Activated CD8-positive, alpha-beta memory T cell treated with anti-CD3 and anti-CD28 coated beads for 24 hours (primary cell): ENCODE results near the gene KRTAP10-12.

Experiments used
- DNase-seq: peaks from one replicate; pipeline ENCODE4 v3.0.0-alpha.2; 2020

Gene KRTAP10-12

GRCh38 chr21:44734841-44735240 is 37.9 kb downstream of the KRTAP10-12 start:
- no peak for DNase-seq

- no peak for DNase-seq
Observed at GRCh38 chr21:44735821-44736220, 38.8 kb downstream of the KRTAP10-12 start.

- no peak for DNase-seq
Observed at GRCh38 chr21:44736291-44737004, 39.5 kb downstream of the KRTAP10-12 start.

- no peak for DNase-seq
Observed at GRCh38 chr21:44737706-44738354, 40.9 kb downstream of the KRTAP10-12 start.

- DNase-seq: no peak
Observed at GRCh38 chr21:44738621-44739020, 41.6 kb downstream of the KRTAP10-12 start.

GRCh38 chr21:44739316-44739715 is 42.3 kb downstream of the KRTAP10-12 start:
- DNase-seq: no peak

- no peak for DNase-seq
Observed at GRCh38 chr21:44740742-44741141, 43.8 kb downstream of the KRTAP10-12 start.

- no peak for DNase-seq
Observed at GRCh38 chr21:44741921-44742320, 44.9 kb downstream of the KRTAP10-12 start.

GRCh38 chr21:44742418-44743153 is 45.6 kb downstream of the KRTAP10-12 start:
- DNase-seq: no peak
